ENCODE measurements around the gene BMP2K. TPM values are rescaled to one million over a fixed set of nuclear protein-coding genes. Genes with fewer than 3 reads are reported as not detected.

BMP2K gene
- total and polyA plus RNA-seq, 2 of the 8 experiments (the other 6 are each of a cell fraction or from before 2014, with no cell fraction given): 15.6 to 24.1 TPM

- H4K8ac ChIP-seq (ENCODE audit: extremely low read depth, insufficient read depth, low read length): no peak overlapping the region
- WGBS, 2 experiments (ENCODE audit: extremely low coverage in 1 of 2, insufficient coverage in 1 of 2, insufficient read length in 1 of 2, insufficient replicate concordance in 2 of 2, low coverage in 1 of 2, low lambda C conversion rate in 2 of 2, missing lambda C conversion rate in 1 of 2): 97% methylated on average over 2 of the region's 2 CpGs; no CpG with 5 or more reads in 1 of the 2 experiments
- CTCF ChIA-PET (ENCODE audit: partially characterized antibody): no interaction called here
- no peak for TF ChIP-seq CHD1 (IDR thresholded peaks at IDR 0.05; ENCODE audit: low read depth, low read length)
- TF ChIP-seq SRF (IDR thresholded peaks at IDR 0.05; ENCODE audit: low read depth, low read length): no peak
- TF ChIP-seq GTF2F1 (IDR thresholded peaks at IDR 0.05; ENCODE audit: borderline replicate concordance, low read depth, low read length): no peak
- no peak for TF ChIP-seq SIX5 (IDR thresholded peaks at IDR 0.05; ENCODE audit: low read depth, low read length)
- TF ChIP-seq YY1 (IDR thresholded peaks at IDR 0.05; ENCODE audit: low read depth, low read length): no peak
- no peak for TF ChIP-seq SIRT6 (IDR thresholded peaks at IDR 0.05; ENCODE audit: low read length)
- no peak for TF ChIP-seq GABPA (IDR thresholded peaks at IDR 0.05; ENCODE audit: borderline replicate concordance, insufficient read depth, low read length)
- no peak for TF ChIP-seq TAF1 (IDR thresholded peaks at IDR 0.05; ENCODE audit: low read depth, low read length)
- TF ChIP-seq POLR2A (IDR thresholded peaks at IDR 0.05; ENCODE audit: control extremely low read depth in 1 of 2, low read depth in 2 of 2, low read length in 2 of 2): no peak
- TF ChIP-seq CHD2 (IDR thresholded peaks at IDR 0.05; ENCODE audit: low read length): no peak
- TF ChIP-seq ATF3 (IDR thresholded peaks at IDR 0.05; ENCODE audit: insufficient read depth, low read depth, low read length): no peak
- TF ChIP-seq BACH1 (IDR thresholded peaks at IDR 0.05; ENCODE audit: low read length): no peak
- no peak for TF ChIP-seq RXRA (IDR thresholded peaks at IDR 0.05; ENCODE audit: insufficient read depth, low read depth, low read length)
Observed at GRCh38 chr4:78762529-78762928, 13.6 kb upstream of the BMP2K start.

More at GRCh38 chr4:78762529-78762928, 13.6 kb upstream of the BMP2K start:
- no peak overlapping the region for H3K4ac ChIP-seq (replicated peaks; ENCODE audit: insufficient read length, low read depth, low read length)
- H3K9ac ChIP-seq (replicated peaks in 1 of 4; ENCODE audit: extremely low read depth in 1 of 4, low read depth in 3 of 4, low read length in 3 of 4): no peak overlapping the region
- no peaks in the 10 kb centered on the region for H3K79me1 ChIP-seq (ENCODE audit: low read depth, low read length)
- H3K4me1 ChIP-seq (replicated peaks in 1 of 4; ENCODE audit: control insufficient read depth in 3 of 4, insufficient read depth in 4 of 4, low read length in 3 of 4): no peaks in the 10 kb centered on the region
- no peak overlapping the region for H3K4me3 ChIP-seq (ENCODE audit: extremely low read depth in 1 of 4, insufficient read depth in 2 of 4, low read depth in 3 of 4, low read length in 4 of 4)
- no peak for FAIRE-seq
- POLR2A ChIA-PET (ENCODE audit: partially characterized antibody): no interaction called here
- H2BK15ac ChIP-seq (ENCODE audit: low read length): no peak overlapping the region
- H3K18ac ChIP-seq (ENCODE audit: extremely low read depth, low read length): no peak overlapping the region
- H2BK12ac ChIP-seq (ENCODE audit: low read depth, low read length): no peak overlapping the region
- no peaks in the 10 kb centered on the region for H3K9me3 ChIP-seq (ENCODE audit: insufficient read depth in 2 of 2, low read depth in 1 of 2, low read length in 1 of 2)
- no peak overlapping the region for H3K56ac ChIP-seq (replicated peaks; ENCODE audit: insufficient read length, low read depth, low read length)
- no peak for DNase-seq (ENCODE audit: low read depth in 1 of 2, low spot score in 2 of 2)
- H2AK5ac ChIP-seq (ENCODE audit: low read depth, low read length): no peak overlapping the region
- no peak overlapping the region for H2AFZ ChIP-seq (ENCODE audit: low read length)
- H4K5ac ChIP-seq (ENCODE audit: insufficient read length, low read depth, low read length): no peak overlapping the region
- no peak overlapping the region for H2BK120ac ChIP-seq (replicated peaks; ENCODE audit: low read depth, low read length)
- no peak overlapping the region for H2BK20ac ChIP-seq (ENCODE audit: low read length)
- no peaks in the 10 kb centered on the region for H3K27me3 ChIP-seq (replicated peaks in 1 of 4; ENCODE audit: control insufficient read depth in 3 of 4, extremely low read depth in 1 of 4, insufficient read depth in 3 of 4, low read length in 3 of 4)
- H3K23me2 ChIP-seq (ENCODE audit: low read depth, low read length): no peaks in the 10 kb centered on the region; the same call in 1 of the 2 replicates
- H4K20me1 ChIP-seq (replicated peaks in 1 of 2; ENCODE audit: control insufficient read depth in 1 of 2, insufficient read depth in 2 of 2, low read length in 2 of 2): no peaks in the 10 kb centered on the region
- no peaks in the 10 kb centered on the region for H3K79me2 ChIP-seq (ENCODE audit: control insufficient read depth in 1 of 2, insufficient read depth in 2 of 2, low read length in 2 of 2)
- H3K4me2 ChIP-seq (ENCODE audit: insufficient read depth in 1 of 2, low read depth in 2 of 2, low read length in 2 of 2): no peak overlapping the region
- H4K91ac ChIP-seq (replicated peaks; ENCODE audit: insufficient read length, low read length): no peak overlapping the region
- H3K27ac ChIP-seq (ENCODE audit: low read depth, low read length): no peak overlapping the region
- no peak overlapping the region for H3K23ac ChIP-seq (ENCODE audit: insufficient read length)
- H2BK5ac ChIP-seq (ENCODE audit: low read depth, low read length): no peak overlapping the region
- no peak overlapping the region for H3K14ac ChIP-seq (ENCODE audit: insufficient read length)
- no peaks in the 10 kb centered on the region for H3K36me3 ChIP-seq (ENCODE audit: control insufficient read depth in 2 of 4, insufficient read depth in 4 of 4, low read length in 3 of 4)
